ENCODE data around the gene GC. TPM values are rescaled to one million over a fixed set of nuclear protein-coding genes. Genes with fewer than 3 reads are reported as not detected.

The GC gene
- total and polyA plus RNA-seq, 2 of the 8 experiments (the other 6 are each of a cell fraction or from before 2014, with no cell fraction given), result 0.09 to 0.34 TPM

DNA sequence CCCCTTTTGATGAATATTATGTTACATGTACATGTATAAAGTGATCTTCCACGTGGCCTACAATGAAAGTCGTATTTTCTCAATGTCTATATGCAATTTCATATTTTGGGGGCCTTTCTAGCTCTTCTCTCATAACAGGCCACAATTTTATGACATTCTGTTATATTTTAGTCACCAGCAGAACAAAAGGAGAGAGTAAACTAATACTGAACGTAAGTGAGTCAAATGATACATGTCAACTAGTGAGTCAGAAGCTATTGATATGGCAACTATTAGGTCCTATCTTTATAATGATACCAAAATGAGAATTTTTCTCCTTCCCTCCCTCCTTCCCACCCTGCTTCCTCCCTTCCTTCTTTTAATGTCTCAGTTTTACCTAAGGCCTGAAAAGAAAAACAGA, 14.4 kb downstream of the GC start (continued):
- TF ChIP-seq CHD7 (IDR thresholded peaks at IDR 0.05; ENCODE audit: insufficient replicate concordance, low read length), result no peak
- no peak for TF ChIP-seq ATF3 (IDR thresholded peaks at IDR 0.05; ENCODE audit: insufficient read depth, low read depth, low read length)
- TF ChIP-seq BCL11A (IDR thresholded peaks at IDR 0.05; ENCODE audit: low read depth in 2 of 2, low read length in 2 of 2), result no peak
- TF ChIP-seq USF2 (IDR thresholded peaks at IDR 0.05; ENCODE audit: low read length), result no peak
- no peak for TF ChIP-seq CBX8 (IDR thresholded peaks at IDR 0.05; ENCODE audit: borderline replicate concordance, low read depth, low read length)
- TF ChIP-seq KDM1A (IDR thresholded peaks at IDR 0.05; ENCODE audit: borderline replicate concordance, low read length), result no peak
- no peak for TF ChIP-seq JUND (IDR thresholded peaks at IDR 0.05; ENCODE audit: low read length)
- no peak for TF ChIP-seq RAD21 (IDR thresholded peaks at IDR 0.05 in 1 of 2, conservative IDR thresholded peaks at IDR 0.05 in 1 of 2; ENCODE audit: low read depth in 2 of 2, low read length in 2 of 2)
- TF ChIP-seq PHF8 (conservative IDR thresholded peaks at IDR 0.05; ENCODE audit: low read depth, low read length), result no peak
- TF ChIP-seq SIRT6 (IDR thresholded peaks at IDR 0.05; ENCODE audit: low read length), result no peak

Measured in H1 (cell line).